ENCODE results near the gene SLC44A4.

Gene SLC44A4

DNA sequence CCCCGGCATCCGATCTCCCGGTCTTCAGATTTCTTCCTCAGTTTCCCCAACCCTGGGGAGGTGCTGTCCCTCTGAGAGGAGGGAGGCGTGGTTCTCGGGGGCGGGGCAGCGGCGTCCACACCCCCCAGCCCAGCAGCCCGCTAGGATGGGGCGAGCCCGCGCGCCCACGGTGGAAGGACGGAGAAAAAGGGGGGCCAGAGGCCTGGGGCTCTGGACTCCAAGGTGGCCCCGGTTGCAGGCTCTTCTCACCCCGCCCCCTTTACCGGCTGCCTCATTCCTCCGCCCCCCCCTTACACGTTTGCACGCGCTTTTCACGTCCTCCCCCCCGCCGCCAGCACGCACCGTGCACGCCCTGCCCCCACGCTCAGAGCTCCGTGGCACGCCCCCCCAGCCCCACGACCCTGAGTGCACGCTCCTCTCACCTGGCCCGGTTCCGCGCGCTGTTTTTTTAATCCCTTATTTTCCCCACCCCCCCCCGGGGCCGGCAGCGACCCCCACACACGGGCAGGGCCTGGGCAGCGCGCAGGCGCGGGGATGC lies 22.7 kb upstream of the SLC44A4 start:
- DNase-seq, result peak in 41 of 58 donors; percentile 11 to 81 (median 69)

DNA sequence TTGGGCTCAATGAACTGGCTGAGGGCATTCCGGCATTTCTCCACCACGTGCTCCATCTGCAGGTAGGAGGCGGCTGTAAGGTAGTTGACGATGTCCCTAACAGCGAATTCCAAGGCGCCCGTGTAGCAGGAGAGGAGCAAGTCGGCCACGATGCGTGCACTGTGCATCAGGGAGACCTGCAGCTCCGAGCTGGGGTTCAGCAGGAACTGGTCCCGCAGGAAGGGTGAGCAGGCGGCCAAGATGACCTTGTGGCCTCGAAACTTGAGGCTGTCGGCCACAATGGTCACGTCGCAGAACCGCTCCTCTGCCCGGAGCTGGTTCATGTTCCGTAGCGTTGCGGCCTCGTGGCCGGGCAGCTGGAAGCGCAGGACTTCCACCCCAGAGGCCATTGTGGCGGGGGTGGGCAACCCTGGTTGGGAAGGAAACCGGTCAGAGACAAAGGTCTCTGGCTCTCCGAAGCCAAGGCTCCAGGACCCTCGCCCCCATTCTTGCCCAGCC lies 22.2 kb upstream of the SLC44A4 start:
- peak in 18 of 58 donors; percentile 12 to 60 (median 49) for DNase-seq

DNA sequence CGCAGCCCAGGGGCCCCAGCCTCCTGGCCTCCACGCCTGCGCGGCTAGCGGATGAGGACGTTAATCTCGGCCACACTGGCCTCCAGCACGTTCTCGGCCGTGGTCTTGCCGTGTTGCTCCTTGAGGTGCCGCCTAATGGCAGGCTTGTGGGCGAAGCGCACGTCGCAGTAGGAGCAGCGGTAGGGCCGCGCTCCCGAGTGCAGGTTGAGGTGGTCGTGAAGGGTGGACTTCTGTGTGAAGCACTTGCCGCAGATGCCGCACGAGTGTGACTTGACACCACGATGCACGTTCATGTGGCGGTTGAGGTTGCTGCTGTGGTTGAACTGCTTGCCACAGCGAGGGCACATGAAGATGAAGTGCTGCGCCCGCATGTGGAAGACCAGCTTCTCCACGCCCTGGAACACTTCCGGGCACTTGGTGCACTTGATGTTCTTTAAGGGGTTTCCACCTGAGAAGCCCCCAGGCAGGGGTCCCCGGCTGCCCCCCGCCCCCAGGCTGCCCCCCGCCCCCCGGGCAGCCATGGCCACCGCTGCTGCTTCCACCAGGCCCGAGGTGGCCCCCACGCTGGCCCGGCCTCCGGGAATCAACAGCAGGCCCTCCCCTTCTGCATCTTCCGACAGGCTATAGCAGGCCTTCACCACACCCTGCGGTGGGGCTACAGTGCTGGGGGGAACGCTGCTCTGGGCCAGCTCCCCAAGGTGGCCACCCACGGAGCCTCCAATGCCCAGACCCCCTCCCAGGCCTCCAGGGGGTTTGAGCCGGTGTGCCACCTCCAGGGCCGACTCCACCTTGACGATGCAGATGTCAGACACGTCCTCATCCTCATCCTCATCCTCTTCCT lies 21.3 kb upstream of the SLC44A4 start:
- DNase-seq, result no peak

DNA sequence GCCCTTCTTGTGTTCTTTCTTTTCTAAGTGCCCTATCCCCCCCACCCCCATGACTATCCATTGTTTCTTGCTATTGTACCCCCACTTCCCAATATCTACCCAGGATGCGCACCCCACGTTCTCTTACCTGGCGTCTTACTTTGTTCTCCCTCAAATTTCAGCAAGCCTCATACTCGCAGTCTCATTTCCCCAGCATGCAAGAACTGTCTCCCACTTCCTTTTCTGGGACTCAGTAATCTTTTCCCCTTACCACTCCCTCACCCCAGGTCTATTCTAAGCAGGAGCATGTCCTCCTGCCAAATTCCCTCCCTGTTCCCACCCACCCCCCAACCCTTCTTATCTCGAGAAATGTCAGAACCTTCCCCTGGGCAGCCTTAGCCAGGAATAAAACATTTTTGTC lies 20.4 kb upstream of the SLC44A4 start:
- DNase-seq, result no peak

DNA sequence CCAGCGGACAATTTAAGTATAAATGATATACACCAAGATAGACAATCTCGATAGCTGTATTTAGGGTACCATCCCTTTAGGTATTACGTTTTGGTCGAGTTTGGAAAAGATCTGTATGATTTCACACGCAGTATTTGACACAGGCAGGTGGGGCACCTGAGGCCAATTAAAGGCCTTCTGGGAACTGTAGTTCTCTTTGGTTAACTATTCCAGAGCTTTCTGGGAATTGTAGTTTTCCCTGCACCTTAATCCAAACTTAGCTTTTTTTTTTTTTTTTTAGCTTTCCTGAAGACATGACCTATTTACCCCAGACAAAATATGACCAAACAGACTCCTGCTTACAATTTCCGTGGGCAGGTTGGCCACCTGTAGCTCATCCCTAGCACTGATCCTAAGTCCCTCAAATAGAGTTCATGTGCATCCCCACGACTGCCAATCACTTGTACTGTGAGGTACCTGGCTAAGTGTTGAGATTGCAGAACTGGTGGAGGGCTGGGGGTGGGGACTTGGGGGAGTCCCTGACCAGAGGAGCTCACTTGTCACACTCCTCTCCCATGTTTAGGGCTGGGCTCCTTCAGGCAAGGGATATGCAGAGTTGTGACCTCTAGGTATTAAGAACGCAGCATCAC lies 19.7 kb upstream of the SLC44A4 start:
- DNase-seq, result peak in 17 of 58 donors; percentile 7 to 50 (median 31)

DNA sequence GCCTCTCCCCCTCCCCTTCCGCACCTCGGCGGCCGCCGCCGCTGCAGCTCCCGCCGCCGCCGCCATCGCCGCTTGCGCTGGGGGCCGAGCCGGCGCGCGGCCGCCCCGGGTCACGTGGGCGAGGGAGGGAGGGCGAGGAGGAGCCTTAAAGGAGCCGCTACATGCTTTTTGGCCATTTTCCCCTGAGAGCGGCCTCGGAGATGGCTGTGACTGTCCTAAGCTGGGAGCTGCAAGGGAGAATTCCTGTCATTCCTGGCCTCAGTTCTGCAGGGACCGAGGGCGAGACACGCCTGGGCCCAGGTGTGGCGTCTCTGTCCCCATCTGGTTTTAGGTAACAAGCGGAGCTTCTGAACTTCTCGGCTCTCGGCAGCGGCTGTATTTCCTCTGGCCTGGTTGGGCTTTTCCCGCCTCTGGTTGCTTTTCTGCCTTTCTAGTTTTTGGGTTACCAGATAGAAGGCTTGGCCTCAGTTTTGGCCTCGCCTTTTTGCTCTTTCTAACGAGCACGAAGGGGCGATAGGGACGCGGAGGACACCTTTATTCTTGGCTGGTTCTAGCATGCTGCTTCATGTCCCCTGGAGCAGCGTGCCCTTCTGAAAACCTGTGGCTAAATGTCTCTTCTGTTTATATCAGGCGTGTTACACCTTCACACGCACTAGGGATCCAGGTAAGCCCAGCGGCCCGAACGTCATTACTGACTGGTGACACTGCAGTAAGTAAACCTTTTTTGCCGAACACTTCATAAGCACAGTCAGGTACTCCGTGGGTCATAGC lies 19.0 kb upstream of the SLC44A4 start, which contains the start of gene EHMT2:
EHMT2 (minus strand) TSS at position 87 of the 771 bp plus-strand sequence; CDS start at position 66, 21 bp downstream.
- DNase-seq, result peak in 57 of 58 donors; percentile 62 to 93 (median 84)

DNA sequence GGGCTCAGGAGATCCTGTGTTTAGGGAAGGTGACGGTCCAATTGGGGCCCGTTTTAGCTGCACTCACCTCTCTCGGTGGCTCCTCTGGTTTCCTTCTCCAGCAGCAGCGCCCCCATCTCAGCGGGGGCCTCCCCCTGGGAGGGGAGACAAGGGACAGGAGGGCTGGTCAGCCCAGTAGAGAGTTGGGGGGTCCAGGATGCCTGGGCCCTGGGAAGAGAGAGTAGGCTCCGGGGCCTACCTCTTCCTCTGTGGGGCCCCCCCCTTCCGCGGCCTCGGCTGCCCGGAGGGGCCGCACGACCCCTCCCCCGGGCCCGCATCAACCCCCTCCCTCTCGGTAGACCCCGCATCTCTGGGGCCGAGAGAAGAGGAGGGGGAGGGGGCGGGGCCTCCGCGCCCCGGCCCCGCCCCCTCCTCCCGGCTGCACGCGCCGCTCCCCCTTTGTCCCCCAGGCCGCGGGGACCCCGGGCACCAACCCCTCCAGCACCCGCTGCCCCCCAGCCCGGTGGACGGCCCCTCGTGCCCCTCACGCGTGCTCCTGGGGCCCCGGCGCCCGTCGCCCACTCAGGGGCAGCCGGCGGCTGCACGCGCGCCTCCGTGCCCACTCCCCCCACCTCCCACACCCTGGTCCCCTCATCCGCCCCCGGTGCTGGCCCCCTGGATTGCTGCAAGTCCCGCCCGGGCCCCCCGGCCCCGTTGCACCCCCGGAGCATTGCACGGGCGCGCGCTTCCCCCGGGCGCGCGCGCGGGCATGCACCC lies 18.2 kb upstream of the SLC44A4 start:
- DNase-seq, result peak in 4 of 58 donors; percentile 35 to 46 (median 42)

DNA sequence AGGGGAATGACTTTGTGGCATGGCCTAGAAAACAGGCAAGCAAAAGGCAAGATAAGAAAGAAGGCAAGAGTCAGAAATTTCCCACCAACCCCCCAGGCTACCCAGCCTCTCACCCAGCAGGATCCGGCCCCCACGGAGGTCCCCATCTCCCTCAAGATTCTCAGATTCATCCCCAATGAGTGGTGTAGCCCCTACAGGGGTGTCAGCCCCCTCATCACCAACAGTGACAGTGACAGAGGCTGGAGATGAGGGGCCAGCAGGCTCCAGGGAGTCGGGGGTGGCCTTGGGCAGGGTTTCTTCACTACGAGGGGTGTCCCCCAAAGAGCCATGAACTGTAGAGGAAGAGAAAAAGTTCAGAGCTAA lies 17.7 kb upstream of the SLC44A4 start:
- DNase-seq, result no peak

DNA sequence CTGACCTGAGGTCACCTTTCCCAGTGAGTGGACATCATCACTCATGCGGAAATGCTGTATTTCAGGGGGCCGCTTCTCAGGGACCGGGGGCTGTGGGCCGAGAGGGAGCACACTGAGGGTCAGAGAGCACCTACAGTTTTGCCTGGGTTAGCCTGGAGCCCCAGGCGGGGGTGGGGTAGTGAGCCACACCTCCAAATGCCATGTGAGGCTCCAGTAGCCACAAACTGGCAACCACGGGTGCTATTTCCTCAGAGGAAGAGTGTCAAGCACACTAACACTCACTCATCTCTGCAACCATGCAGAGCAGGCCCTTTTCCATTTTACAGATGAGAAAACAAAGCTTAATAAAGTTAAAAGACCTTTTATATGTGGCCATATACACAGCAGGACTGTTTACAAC lies 14.0 kb upstream of the SLC44A4 start:
- no peak for DNase-seq

DNA sequence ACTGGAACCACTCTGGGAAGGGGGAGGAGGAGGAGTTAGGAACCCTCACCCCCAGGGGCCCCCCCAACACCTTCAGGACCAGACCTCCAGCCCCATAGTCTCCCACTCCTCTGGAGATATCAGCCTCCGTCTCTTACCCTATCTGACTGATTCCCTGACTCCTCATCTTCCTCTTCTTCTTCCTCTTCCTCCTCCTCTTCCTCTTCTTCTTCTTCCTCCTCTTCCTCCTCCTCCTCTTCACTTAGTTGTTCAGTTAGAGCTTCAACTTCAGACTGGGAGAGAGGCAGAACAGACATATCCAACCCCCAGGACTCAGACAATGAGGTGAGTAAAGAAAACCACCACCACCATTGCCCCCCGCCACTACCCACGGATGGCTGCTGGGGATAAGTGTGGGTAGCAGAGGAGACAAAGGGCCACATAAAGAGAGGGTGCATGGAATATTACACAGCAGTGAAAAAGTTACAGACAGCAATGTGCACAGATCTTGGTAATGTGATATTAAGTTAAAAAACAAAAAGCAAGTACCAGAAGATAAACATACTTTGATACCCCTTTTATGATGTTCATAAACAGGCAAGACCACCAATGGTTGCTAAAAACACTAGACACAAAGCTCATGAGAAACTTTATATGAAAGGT lies 10.7 kb upstream of the SLC44A4 start:
- no peak for DNase-seq

DNA sequence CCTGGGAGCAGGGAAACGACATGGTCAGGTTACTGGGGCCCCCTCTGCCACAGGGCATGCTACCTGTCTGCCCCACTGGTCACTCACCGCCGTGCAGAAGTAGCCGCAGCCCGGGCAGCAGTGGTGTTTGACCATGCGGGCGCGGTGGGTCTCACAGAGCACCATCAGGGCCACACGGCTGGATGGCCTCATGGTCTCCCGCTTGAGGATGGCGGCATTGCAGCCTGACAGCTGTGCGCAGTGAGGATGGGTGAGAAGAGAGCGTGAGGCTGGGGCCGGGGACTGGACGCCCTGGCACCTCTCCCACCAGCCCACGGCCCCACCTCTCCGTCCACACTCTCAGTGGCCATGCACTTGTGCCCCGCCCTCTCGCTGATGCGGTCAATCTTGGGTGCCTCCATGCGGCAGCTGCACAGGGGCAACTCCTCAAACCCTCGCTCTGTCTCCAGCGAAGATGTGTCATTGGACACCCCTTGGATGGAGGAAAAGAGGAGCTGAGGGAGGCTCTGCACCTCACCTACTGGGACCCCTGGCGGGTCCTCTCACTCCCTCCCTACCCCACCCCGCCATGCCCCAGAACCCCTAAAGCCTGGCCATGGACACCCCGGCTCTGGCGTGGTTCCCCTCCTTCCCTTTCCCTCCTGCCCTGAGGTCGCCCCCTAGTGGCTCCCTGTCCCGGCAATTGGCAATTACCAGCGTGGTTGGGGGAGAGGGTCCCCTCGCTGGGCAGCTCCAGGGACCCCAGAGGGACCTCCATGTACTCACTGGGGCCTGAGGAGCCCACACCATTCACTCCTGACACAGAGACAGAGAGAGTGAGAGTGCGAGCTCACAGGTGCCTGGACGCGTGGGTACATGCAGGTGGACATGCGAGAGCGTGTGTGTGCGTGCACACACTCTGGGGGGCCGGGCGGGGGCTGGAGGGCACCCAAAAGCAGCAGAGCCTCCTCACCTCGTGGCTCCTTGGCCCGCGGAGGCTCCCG lies 9.8 kb upstream of the SLC44A4 start:
- peak in 3 of 58 donors; percentile 7 to 13 (median 12) for DNase-seq

DNA sequence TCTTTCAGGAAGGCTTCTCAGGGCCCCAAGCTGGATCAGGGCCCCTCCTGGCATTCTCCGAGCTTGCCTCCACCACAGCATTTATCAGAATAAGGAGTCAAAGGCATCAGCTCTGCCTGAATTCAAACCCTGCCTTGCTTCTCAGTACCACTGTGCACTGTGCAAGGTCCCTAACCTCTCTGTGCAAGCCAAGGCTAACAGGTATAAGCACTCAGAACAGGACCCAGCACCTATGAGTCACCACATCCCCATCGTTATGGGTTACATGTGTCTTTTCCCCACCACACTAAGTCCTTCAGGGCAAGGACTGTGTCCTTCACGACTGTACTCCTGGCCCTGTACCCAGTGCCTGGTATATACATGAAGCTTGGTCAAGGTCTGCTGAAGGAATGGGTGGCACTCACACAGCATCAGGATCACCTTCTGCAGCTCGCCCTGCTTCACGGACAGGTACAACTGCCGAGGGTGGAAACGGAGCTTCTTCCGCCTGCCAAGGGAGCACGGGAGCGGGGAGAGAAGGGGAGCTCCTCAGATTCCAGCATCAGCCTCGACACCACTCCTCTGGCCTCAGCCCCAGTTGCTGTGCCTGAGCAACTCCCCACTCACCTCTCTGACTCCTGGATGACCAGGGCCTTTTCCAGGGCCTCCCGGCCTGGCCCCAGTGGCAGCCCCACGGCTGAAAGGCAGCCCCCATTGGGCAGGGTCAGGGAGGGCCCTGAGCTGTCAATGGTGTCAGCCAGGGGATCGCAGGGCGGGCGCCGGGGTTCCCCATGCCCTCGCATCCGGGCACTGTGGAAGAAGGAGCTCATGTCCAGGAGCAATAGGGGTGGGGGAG lies 8.6 kb upstream of the SLC44A4 start:
- no peak for DNase-seq

DNA sequence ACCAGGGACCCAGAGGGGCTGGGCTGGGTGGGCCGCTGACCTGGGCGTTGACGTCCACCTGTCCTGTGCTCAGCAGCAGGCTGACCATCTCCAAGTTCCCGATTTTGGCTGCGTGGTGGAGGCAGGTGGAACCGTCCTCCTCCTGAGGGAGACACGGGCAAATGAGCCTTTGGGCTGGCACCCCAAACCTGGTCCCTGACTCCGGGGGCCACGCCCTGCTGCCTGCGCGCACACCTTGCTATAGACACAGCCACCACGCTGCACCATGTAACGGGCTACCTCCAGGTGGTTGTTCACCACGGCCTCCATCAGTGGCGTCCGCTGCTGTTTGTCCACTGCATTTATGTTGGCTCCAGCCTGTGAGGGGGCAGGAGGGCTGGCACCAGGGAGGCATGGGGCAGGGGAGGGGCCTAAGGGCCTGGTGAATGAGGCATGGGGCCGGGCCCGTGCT lies 7.8 kb upstream of the SLC44A4 start:
- no peak for DNase-seq

DNA sequence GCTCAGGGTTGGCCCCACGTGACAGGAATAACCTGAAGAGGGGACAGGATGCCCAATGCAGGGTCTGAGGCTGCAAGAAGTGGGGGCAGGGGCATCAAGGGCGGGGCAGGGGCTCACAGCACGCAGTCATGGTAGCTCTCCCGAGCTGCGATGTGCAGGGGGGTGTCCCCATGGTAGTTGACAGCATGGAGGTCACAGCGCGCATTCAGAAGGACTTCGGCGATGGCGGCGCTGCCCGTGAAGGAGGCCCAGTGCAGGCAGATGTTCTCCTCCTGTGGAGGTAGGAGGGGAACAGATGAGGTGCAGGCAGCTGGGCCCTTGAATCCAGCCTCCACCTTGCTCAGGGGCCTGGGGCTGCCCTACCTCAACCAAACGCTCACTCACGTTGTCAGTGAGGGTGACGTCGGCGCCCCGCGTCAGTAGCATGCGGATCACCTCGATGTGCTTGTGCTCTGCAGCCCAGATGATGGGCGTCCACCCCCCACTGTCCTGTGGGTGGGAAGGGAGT lies 5.8 kb upstream of the SLC44A4 start:
- no peak for DNase-seq

DNA sequence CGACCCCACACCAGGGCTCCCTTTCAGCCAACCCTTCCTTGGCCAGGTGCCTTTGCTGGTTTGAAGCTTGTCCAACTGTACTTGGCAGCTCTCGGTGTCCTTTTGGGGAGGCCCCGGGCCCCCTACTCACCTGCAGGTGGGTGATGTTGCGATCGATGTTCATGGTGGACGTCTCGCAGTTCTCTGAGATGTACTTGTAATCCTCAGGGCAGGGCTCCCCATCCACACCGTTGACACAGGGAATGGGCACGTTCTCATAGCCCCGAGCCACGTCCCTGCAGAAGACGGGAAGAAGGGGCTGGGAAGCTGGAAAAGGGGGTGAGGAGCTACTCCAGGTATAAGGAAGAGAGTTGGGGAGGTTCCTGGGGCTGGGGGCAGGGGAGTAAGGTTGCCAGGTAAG lies 4.9 kb upstream of the SLC44A4 start:
- DNase-seq, result no peak

DNA sequence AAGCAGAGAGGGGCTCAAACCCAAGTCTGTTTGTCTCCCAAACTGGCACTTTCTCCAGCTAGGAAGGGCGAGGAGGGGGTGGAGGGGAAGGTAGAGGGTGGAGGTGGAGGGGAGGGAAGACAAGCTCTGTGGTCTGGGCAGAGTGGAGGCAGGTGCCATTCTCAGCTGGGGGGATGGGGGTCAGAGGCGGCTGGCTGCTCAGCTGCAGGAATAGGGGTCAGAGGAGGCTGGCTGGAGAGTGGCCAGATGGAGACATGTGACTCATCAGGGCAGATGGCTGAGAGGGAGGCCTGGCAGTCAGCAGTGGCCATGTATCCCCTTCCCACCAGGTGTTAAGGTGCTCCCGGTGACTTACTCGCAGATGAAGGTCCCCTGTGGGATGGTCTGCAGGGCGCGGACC lies 3.5 kb upstream of the SLC44A4 start:
- no peak for DNase-seq

DNA sequence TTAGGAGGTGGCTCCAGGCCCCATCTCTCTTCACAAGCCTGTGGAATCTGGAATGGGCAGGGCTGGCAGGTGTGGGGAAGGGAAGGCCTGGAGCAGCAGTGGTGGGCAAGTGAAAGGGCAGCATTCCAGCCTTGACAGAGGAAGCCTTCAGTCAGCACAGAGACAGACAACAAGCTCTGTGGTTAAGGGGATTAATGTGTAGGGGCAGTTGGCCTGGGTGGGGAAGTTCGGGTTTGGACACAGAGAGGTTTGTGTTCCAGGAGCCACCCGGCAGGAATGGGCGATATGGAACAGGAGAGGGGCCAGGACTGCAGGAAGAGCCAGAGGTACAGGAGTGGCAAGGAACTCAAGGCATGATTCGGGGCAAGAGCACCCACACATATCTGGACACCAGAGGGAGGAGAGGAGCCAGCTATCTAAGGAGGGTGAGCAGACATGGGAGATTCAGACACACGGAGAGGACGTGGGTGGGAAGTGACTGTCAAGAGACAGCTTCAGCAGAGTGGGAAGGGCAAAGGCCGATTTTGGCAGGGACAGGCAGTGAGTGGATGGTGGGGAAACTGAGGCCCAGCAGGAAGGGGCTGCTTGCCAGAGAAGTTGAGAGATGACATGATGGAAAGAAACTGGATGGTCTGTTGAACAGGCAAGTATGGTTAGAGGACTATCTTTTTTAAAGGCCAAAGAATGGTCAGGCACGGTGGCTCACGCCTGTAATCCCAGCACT lies 2.5 kb upstream of the SLC44A4 start:
- no peak for DNase-seq
